OCI-LY3 (cell line): ENCODE results near the gene MED28.

ENCODE experiments used
- EZH2phosphoT487 ChIP-seq: fragments of 200-600 bp; shearing (Covaris generic); IDR thresholded peaks from 2 replicates; pipeline ENCODE4 v1.6.1; 2018; ENCODE audit warnings: antibody characterized with exemption, mixed run types, low read depth
- TF ChIP-seq, protein P1 (sequence below): fragments of 200-600, 300-600 bp; sonication (generic); IDR thresholded peaks from 2 replicates; pipeline ENCODE4 v1.5.1; 2014; ENCODE audit warnings: antibody characterized with exemption, low read length, low read depth

- TF ChIP-seq, protein P1, sequence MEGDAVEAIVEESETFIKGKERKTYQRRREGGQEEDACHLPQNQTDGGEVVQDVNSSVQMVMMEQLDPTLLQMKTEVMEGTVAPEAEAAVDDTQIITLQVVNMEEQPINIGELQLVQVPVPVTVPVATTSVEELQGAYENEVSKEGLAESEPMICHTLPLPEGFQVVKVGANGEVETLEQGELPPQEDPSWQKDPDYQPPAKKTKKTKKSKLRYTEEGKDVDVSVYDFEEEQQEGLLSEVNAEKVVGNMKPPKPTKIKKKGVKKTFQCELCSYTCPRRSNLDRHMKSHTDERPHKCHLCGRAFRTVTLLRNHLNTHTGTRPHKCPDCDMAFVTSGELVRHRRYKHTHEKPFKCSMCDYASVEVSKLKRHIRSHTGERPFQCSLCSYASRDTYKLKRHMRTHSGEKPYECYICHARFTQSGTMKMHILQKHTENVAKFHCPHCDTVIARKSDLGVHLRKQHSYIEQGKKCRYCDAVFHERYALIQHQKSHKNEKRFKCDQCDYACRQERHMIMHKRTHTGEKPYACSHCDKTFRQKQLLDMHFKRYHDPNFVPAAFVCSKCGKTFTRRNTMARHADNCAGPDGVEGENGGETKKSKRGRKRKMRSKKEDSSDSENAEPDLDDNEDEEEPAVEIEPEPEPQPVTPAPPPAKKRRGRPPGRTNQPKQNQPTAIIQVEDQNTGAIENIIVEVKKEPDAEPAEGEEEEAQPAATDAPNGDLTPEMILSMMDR: no peak
- no peak for TF ChIP-seq EZH2phosphoT487
Measured at GRCh38 chr4:17583276-17583675, 31.2 kb upstream of the MED28 start.
